Medulla oblongata (tissue), 1 donor: ENCODE data around the gene THRB.

ENCODE experiments used
- DNase-seq: peaks from one replicate; pipeline ENCODE4 v3.0.0-alpha.2; 2015; ENCODE audit errors: extremely low spot score

The THRB gene

GRCh38 chr3:24490151-24490550 is 4.5 kb downstream of the THRB start:
- DNase-seq: no peak

- DNase-seq: no peak
Observed at GRCh38 chr3:24487325-24488262, 7.1 kb downstream of the THRB start.

GRCh38 chr3:24485511-24485910 is 9.1 kb downstream of the THRB start:
- no peak for DNase-seq

GRCh38 chr3:24483873-24484272 is 10.8 kb downstream of the THRB start:
- no peak for DNase-seq

GRCh38 chr3:24482096-24482705 is 12.4 kb downstream of the THRB start:
- no peak for DNase-seq

- DNase-seq: no peak
Observed at GRCh38 chr3:24481193-24481592, 13.5 kb downstream of the THRB start.

- no peak for DNase-seq
Observed at GRCh38 chr3:24480497-24480896, 14.2 kb downstream of the THRB start.

- DNase-seq: no peak
Observed at GRCh38 chr3:24479816-24480215, 14.8 kb downstream of the THRB start.

GRCh38 chr3:24476871-24477656 is 17.6 kb downstream of the THRB start:
- no peak for DNase-seq

- DNase-seq: no peak
Observed at GRCh38 chr3:24475925-24476324, 18.7 kb downstream of the THRB start.

GRCh38 chr3:24474862-24475261 is 19.8 kb downstream of the THRB start:
- no peak for DNase-seq

- no peak for DNase-seq
Observed at GRCh38 chr3:24472358-24472757, 22.3 kb downstream of the THRB start.

GRCh38 chr3:24471486-24471885 is 23.2 kb downstream of the THRB start:
- no peak for DNase-seq

GRCh38 chr3:24470277-24470676 is 24.4 kb downstream of the THRB start:
- no peak for DNase-seq

- no peak for DNase-seq
Observed at GRCh38 chr3:24464389-24464788, 30.3 kb downstream of the THRB start.

- no peak for DNase-seq
Observed at GRCh38 chr3:24462737-24463136, 31.9 kb downstream of the THRB start.

GRCh38 chr3:24460974-24461373 is 33.7 kb downstream of the THRB start:
- no peak for DNase-seq

GRCh38 chr3:24457719-24458118 is 36.9 kb downstream of the THRB start:
- DNase-seq: no peak

GRCh38 chr3:24454856-24455255 is 39.8 kb downstream of the THRB start:
- no peak for DNase-seq

GRCh38 chr3:24454393-24454792 is 40.3 kb downstream of the THRB start:
- DNase-seq: no peak

- DNase-seq: no peak
Observed at GRCh38 chr3:24451461-24452099, 43.1 kb downstream of the THRB start.
